ENCODE measurements around the gene RASAL2. TPM values are rescaled to one million over a fixed set of nuclear protein-coding genes. Genes with fewer than 3 reads are reported as not detected.

The RASAL2 gene
- total and polyA plus RNA-seq, 2 of the 4 experiments (the other 2 are of a cell fraction): 13.1 to 20.6 TPM

DNA sequence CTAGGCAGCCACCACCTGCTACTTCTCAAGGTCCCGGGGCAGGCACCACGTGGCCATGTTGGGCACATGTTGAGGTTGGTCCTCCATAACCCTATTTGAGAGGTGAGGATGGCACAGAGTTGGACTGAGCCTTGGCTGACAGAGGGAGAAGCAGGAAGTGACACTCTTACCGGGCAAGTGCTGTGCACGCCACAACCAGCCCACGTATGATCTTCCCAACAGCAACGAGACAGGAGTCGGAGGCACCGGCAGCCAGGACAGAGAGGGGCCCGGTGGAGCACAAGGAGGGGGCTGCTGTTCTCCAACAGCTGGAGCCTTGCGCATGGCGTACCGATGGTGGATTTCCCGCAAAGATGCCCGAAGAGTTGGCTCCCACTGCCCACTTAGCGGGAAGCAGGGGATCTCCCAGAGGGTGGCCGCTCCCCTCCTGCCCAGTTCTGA is 399.4 kb downstream of the RASAL2 start:
- H3K36me3 ChIP-seq (ENCODE audit: control insufficient read depth, insufficient read depth, low read length): no peaks in the 10 kb centered on the region
- H2AK5ac ChIP-seq (ENCODE audit: low read depth, low read length): no peak overlapping the region
- WGBS, 2 experiments (ENCODE audit: extremely low coverage in 2 of 2, insufficient read length in 1 of 2): 90% methylated on average over 12 of the region's 16 CpGs; no CpG with 5 or more reads in 1 of the 2 experiments

More for the DNA sequence above, 399.4 kb downstream of the RASAL2 start:
- dilution Hi-C loops (cut with HindIII; ENCODE audit: low sequenced_read_pairs, unreplicated experiment): no loop called here
- Histone ChIP-seq H2BK20ac (ENCODE audit: low read depth, low read length) (no peak overlapping the region), H2BK15ac (ENCODE audit: low read depth, low read length) (no peak overlapping the region), H2AFZ (replicated peaks; ENCODE audit: low read length, poor library complexity) (no peak overlapping the region), H4K20me1 (ENCODE audit: insufficient read depth, low read length) (no peaks in the 10 kb centered on the region), H2AK9ac (replicated peaks; ENCODE audit: low read depth, low read length, poor library complexity) (peak overlapping the region; percentile 65), H3K9me1 (ENCODE audit: insufficient read depth, low read length) (no peaks in the 10 kb centered on the region), H3K56ac (ENCODE audit: extremely low read depth, insufficient read depth, low read length) (no peak overlapping the region), H2BK5ac (ENCODE audit: low read depth, low read length, poor library complexity, severe bottlenecking) (no peak overlapping the region), H3K14ac (replicated peaks; ENCODE audit: low read depth, low read length) (no peak overlapping the region), H4K8ac (ENCODE audit: low read depth in 2 of 2, low read length in 2 of 2) (no peak overlapping the region), H3K79me1 (ENCODE audit: low read depth in 1 of 2, low read length in 2 of 2) (no peaks in the 10 kb centered on the region), H3K27me3 (ENCODE audit: control insufficient read depth, insufficient read depth, low read length) (peaks cover 3% of the 10 kb centered on the region; the same call in 1 of the 2 replicates), H3K18ac (ENCODE audit: low read depth, low read length) (no peak overlapping the region), H3K9me3 (ENCODE audit: control insufficient read depth, insufficient read depth, low read length) (no peaks in the 10 kb centered on the region), H2BK120ac (ENCODE audit: low read depth, low read length) (no peak overlapping the region), H3K4ac (ENCODE audit: low read depth, low read length) (no peak overlapping the region), H3K4me1 (ENCODE audit: control insufficient read depth, insufficient read depth, low read length) (no peaks in the 10 kb centered on the region), H4K5ac (ENCODE audit: low read depth, low read length) (no peak overlapping the region), H4K91ac (ENCODE audit: insufficient read depth, low read depth, low read length) (no peak overlapping the region), H3K9ac (ENCODE audit: low read depth, low read length) (no peak overlapping the region), H3K27ac (ENCODE audit: insufficient read depth, low read length) (no peak overlapping the region), H3K23ac (ENCODE audit: low read depth, low read length) (no peak overlapping the region), H3K4me2 (ENCODE audit: low read depth, low read length) (no peak overlapping the region), H3K4me3 (ENCODE audit: insufficient read depth, low read depth, low read length) (no peak overlapping the region)
- no peak for DNase-seq
- in situ Hi-C loops (cut with MboI; ENCODE audit: low sequenced_read_pairs): no loop called here
- no TSS peak for BruUV-seq (replicated peaks)
- CTCF ChIA-PET: interaction anchor here (1.7 kb wide), 1 partner anchor 8 kb away, joined by 6 read pairs; no protein-coding TSS in a partner anchor
- POLR2A ChIA-PET (ENCODE audit: unreplicated experiment): no interaction called here
- TF ChIP-seq CEBPB (IDR thresholded peaks at IDR 0.05; ENCODE audit: low read depth, low read length): no peak
- TF ChIP-seq RFX5 (IDR thresholded peaks at IDR 0.05; ENCODE audit: low read depth, low read length): no peak
- TF ChIP-seq RAD21 (IDR thresholded peaks at IDR 0.05; ENCODE audit: low read length): no peak
- TF ChIP-seq, protein P1, sequence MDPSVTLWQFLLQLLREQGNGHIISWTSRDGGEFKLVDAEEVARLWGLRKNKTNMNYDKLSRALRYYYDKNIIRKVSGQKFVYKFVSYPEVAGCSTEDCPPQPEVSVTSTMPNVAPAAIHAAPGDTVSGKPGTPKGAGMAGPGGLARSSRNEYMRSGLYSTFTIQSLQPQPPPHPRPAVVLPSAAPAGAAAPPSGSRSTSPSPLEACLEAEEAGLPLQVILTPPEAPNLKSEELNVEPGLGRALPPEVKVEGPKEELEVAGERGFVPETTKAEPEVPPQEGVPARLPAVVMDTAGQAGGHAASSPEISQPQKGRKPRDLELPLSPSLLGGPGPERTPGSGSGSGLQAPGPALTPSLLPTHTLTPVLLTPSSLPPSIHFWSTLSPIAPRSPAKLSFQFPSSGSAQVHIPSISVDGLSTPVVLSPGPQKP (IDR thresholded peaks at IDR 0.05; ENCODE audit: borderline replicate concordance, low read depth, low read length): no peak
- TF ChIP-seq CHD1 (IDR thresholded peaks at IDR 0.05; ENCODE audit: low read depth, low read length): no peak
- no peak for TF ChIP-seq USF2 (IDR thresholded peaks at IDR 0.05; ENCODE audit: low read depth, low read length)
- no peak for ATAC-seq (ENCODE audit: low read depth)
- intact Hi-C loops (cut with micrococcal nuclease): loop anchor here (10.0 kb wide), 1 partner anchor 539 kb away; no protein-coding TSS in a partner anchor
